DND-41 (cell line): ENCODE measurements around the gene SLC24A2.

ENCODE experiments used
- ATAC-seq: fragments of 200-7000 bp; cut with Tn5 transposase; 3 replicates; pipeline ENCODE4 v1.9.1; 2021; ENCODE audit warnings: low read depth; ENCODE audit not compliant: insufficient read depth
- DNase-seq: peaks from one replicate; pipeline ENCODE4 v3.0.0-alpha.2; 2020
- H2AFZ ChIP-seq: 2 replicates; pipeline ENCODE4 v1.6.0; 2012; ENCODE audit warnings: low read depth, low read length
- H3K27ac ChIP-seq: 2 replicates; pipeline ENCODE4 v1.5.1; 2012; ENCODE audit warnings: low read length, inconsistent platforms
- H3K27me3 ChIP-seq: fragments of 200-600 bp; sonication (generic); 2 replicates; pipeline ENCODE4 v1.6.0; 2012; ENCODE audit warnings: low read length, mild to moderate bottlenecking, inconsistent platforms; ENCODE audit not compliant: insufficient read depth, poor library complexity
- H3K36me3 ChIP-seq: 2 replicates; pipeline ENCODE4 v1.5.1; 2012; ENCODE audit warnings: low read length, inconsistent platforms; ENCODE audit not compliant: insufficient read depth
- H3K4me1 ChIP-seq: 2 replicates; pipeline ENCODE4 v1.5.1; 2012; ENCODE audit warnings: mild to moderate bottlenecking, low read length; ENCODE audit not compliant: insufficient read depth
- H3K4me2 ChIP-seq: 2 replicates; pipeline ENCODE4 v1.6.0; 2012; ENCODE audit warnings: mild to moderate bottlenecking, moderate library complexity, low read length, inconsistent platforms; ENCODE audit not compliant: insufficient read depth
- H3K4me3 ChIP-seq, 2 experiments: fragments of 200-600 bp in 1 of 2; shearing (Covaris generic) in 1 of 2; 2 replicates each; pipeline ENCODE4 v1.5.1; 2012 to 2016; ENCODE audit warnings: inconsistent platforms in 2 of 2, low read length in 2 of 2, mild to moderate bottlenecking in 2 of 2, low read depth in 1 of 2, moderate library complexity in 1 of 2
- H3K79me2 ChIP-seq: 2 replicates; pipeline ENCODE4 v1.6.0; 2012; ENCODE audit warnings: low read length, inconsistent platforms; ENCODE audit not compliant: insufficient read depth
- H3K9ac ChIP-seq: 2 replicates; pipeline ENCODE4 v1.6.0; 2012; ENCODE audit warnings: low read depth, mild to moderate bottlenecking, inconsistent platforms, low read length, moderate library complexity
- H3K9me3 ChIP-seq: 2 replicates; pipeline ENCODE4 v1.5.1; 2012; ENCODE audit warnings: low read length, moderate library complexity, mild to moderate bottlenecking, inconsistent platforms; ENCODE audit not compliant: insufficient read depth, severe bottlenecking
- H4K20me1 ChIP-seq: 2 replicates; pipeline ENCODE4 v1.6.0; 2012; ENCODE audit warnings: low read length; ENCODE audit not compliant: insufficient read depth
- EZH2 ChIP-seq: IDR thresholded peaks from 3 replicates; pipeline ENCODE4 v1.6.1; 2012; ENCODE audit warnings: borderline replicate concordance, low read depth, mild to moderate bottlenecking, moderate library complexity, low read length, inconsistent platforms; ENCODE audit not compliant: severe bottlenecking
- TF ChIP-seq, protein P1 (sequence below): IDR thresholded peaks from 2 replicates; pipeline ENCODE4 v1.5.1; 2012; ENCODE audit warnings: borderline replicate concordance, low read length, moderate library complexity, mild to moderate bottlenecking; ENCODE audit not compliant: poor library complexity, severe bottlenecking; ENCODE audit errors: extremely low read depth

Gene SLC24A2

DNA sequence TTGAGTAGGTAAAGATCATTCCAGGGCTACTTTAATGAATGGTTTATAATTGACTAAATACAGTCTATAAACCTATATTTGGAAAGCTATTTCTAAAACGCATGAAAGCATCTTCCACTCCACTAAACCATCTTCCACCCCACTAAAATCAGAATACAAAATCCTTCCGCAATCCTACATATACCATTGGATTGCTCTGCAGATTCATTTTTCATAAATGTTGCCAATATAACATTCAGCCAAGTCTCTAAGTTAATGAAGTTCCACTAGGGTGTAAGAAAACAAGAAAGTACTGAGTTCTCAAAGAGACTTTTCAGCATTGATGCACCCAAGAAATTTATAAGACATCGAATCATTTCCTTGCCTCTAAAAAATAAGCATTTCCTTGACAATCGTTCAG is 4.7 kb downstream of the SLC24A2 start:
- no peaks in the 10 kb centered on the region for H3K36me3 ChIP-seq
- no peaks in the 10 kb centered on the region for H3K79me2 ChIP-seq
- no peaks in the 10 kb centered on the region for H3K4me1 ChIP-seq
- no peak overlapping the region for H3K4me3 ChIP-seq
- H2AFZ ChIP-seq, result no peak overlapping the region
- H3K27ac ChIP-seq, result no peak overlapping the region
- H3K4me2 ChIP-seq, result no peak overlapping the region
- H3K9me3 ChIP-seq, result no peaks in the 10 kb centered on the region
- DNase-seq (no peak), ATAC-seq (no peak)
- H3K27me3 ChIP-seq, result no peaks in the 10 kb centered on the region
- no peak for TF ChIP-seq EZH2
- TF ChIP-seq, protein P1, sequence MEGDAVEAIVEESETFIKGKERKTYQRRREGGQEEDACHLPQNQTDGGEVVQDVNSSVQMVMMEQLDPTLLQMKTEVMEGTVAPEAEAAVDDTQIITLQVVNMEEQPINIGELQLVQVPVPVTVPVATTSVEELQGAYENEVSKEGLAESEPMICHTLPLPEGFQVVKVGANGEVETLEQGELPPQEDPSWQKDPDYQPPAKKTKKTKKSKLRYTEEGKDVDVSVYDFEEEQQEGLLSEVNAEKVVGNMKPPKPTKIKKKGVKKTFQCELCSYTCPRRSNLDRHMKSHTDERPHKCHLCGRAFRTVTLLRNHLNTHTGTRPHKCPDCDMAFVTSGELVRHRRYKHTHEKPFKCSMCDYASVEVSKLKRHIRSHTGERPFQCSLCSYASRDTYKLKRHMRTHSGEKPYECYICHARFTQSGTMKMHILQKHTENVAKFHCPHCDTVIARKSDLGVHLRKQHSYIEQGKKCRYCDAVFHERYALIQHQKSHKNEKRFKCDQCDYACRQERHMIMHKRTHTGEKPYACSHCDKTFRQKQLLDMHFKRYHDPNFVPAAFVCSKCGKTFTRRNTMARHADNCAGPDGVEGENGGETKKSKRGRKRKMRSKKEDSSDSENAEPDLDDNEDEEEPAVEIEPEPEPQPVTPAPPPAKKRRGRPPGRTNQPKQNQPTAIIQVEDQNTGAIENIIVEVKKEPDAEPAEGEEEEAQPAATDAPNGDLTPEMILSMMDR, result no peak
- H4K20me1 ChIP-seq, result no peaks in the 10 kb centered on the region
- H3K9ac ChIP-seq, result no peak overlapping the region

DNA sequence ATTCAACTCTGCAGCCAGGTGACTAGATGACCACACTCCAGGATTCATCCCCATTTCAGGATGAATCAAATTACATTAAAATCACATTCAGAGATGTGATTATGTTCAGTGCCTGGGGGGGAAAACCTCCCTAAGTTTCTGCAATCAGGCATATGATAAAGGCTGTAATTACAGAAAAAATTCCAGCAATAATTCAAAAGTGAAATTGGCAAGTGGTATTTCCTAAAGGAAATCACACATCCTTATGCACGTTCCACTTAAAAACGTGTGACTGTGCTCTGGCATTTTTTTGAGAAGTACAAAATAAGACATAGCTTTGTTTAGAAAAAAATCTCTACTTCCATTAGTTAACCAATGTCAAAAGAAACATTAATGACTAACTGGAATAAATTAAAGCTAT is 5.3 kb downstream of the SLC24A2 start:
- no peak overlapping the region for H3K27ac ChIP-seq
- no peak overlapping the region for H3K4me2 ChIP-seq
- no peaks in the 10 kb centered on the region for H4K20me1 ChIP-seq
- H3K9me3 ChIP-seq, result no peaks in the 10 kb centered on the region
- no peak overlapping the region for H3K9ac ChIP-seq
- H2AFZ ChIP-seq, result no peak overlapping the region
- no peak overlapping the region for H3K4me3 ChIP-seq
- no peak for DNase-seq
- no peaks in the 10 kb centered on the region for H3K79me2 ChIP-seq
- H3K36me3 ChIP-seq, result no peaks in the 10 kb centered on the region
- no peaks in the 10 kb centered on the region for H3K4me1 ChIP-seq
- no peak for ATAC-seq
- TF ChIP-seq EZH2, result no peak
- TF ChIP-seq, protein P1, result no peak
- no peaks in the 10 kb centered on the region for H3K27me3 ChIP-seq

DNA sequence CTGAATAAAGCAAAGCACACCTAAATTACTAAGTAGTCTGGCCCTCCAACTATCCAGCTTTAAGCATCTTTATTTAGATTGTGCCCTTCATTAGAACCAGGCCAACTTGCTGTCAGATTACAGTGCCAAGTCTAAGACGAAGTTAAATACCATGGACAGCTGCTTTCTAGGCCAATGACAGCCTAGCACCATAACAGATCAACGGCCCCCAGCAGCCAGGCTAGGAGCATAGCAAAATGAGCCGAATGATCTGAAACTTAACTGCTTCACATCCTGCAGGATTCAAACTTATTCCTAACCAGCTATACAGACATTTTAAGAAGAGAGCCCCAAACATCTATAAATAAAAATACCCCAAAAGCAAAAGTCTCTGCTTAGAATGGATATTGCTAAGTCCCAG is 6.8 kb downstream of the SLC24A2 start:
- peak; percentile 85 for ATAC-seq
- Histone ChIP-seq H3K27me3 (no peaks in the 10 kb centered on the region), H2AFZ (no peak overlapping the region), H3K4me1 (no peaks in the 10 kb centered on the region), H3K27ac (no peak overlapping the region), H4K20me1 (no peaks in the 10 kb centered on the region), H3K9me3 (no peaks in the 10 kb centered on the region), H3K36me3 (no peaks in the 10 kb centered on the region), H3K4me2 (no peak overlapping the region), H3K4me3 (no peak overlapping the region), H3K79me2 (no peaks in the 10 kb centered on the region), H3K9ac (no peak overlapping the region)
- DNase-seq, result peak; percentile 16
- no peak for TF ChIP-seq EZH2
- TF ChIP-seq, protein P1, result no peak

DNA sequence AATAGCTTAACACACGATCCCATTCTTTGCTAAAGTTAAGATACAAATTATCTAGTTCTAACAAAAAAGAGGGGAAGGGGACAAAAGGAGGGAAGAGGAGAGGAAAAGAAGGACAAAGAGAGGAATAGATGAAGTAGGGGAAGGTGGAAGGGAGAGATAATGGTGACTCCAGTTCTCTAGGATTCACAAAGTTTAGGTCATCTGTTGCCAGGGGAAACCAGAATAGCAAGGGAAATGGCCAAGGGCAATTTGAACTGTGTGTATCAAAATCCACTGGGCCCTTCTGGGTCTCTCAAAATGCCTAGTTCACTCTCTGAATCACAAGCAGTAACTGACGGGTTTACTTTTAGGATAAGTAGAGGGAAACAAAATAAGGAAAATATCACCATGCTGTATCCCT is 7.6 kb downstream of the SLC24A2 start:
- Histone ChIP-seq H3K4me1 (no peaks in the 10 kb centered on the region), H3K4me3 (no peak overlapping the region), H3K9ac (no peak overlapping the region), H3K4me2 (no peak overlapping the region), H3K27me3 (no peaks in the 10 kb centered on the region), H2AFZ (no peak overlapping the region), H4K20me1 (no peaks in the 10 kb centered on the region), H3K9me3 (no peaks in the 10 kb centered on the region), H3K36me3 (no peaks in the 10 kb centered on the region), H3K27ac (no peak overlapping the region), H3K79me2 (no peaks in the 10 kb centered on the region)
- no peak for ATAC-seq
- no peak for DNase-seq
- TF ChIP-seq, protein P1, result no peak
- no peak for TF ChIP-seq EZH2
